ENCODE data around the gene KNL1.
A peak's percentile ranks its signal among the peaks of the same experiment; 100 is the strongest.

The KNL1 gene

DNA sequence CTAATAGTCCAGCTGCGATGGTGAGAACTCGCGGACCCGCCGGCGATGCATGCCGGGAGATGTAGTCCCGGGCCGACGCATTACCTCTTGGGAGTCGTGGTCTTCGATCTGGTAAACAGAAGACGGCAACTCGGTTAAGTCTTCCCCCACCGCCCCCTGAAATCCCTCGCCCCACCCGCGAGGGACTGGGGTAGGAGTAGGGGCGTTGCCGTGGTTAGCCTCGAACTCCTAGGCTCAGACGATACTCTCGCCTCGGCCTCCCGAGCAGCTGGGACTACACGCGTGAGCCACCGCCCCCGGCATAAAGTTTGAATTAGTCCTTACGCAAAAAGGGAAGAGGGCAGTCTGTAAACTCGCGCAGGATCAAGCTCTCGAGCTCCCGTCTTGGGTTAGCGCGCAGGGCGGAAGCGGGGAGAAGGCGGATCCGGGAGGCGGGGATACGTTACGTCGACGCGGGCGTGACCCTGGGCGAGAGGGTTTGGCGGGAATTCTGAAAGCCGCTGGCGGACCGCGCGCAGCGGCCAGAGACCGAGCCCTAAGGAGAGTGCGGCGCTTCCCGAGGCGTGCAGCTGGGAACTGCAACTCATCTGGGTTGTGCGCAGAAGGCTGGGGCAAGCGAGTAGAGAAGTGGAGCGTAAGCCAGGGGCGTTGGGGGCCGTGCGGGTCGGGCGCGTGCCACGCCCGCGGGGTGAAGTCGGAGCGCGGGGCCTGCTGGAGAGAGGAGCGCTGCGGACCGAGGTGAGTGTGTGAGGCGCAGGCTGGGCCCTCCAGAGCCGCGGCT lies 100.8 kb downstream of the KNL1 start, which contains the start of gene RAD51:
TSS of gene RAD51 (plus strand) at position 487 of the 781 bp plus-strand sequence. CDS start 3,585 bp downstream, outside the sequence.
- Histone ChIP-seq H3K4me3 (ENCODE audit: low read length) (peak within 1 kb of the TSS; percentile 69), H2AFZ (ENCODE audit: low read depth, low read length) (peak within 1 kb of the TSS; percentile 87), H3K4me1 (ENCODE audit: insufficient read depth, low read length) (peaks cover 11% of the 10 kb centered on the region), H3K9me3 (ENCODE audit: low read length) (no peaks in the 10 kb centered on the region), H3K27me3 (ENCODE audit: insufficient read depth, low read length) (no peaks in the 10 kb centered on the region), H3K36me3 (ENCODE audit: insufficient read depth, low read length) (peaks cover 9% of the 10 kb centered on the region)

GRCh38 chr15:40695469-40695890 lies 101.4 kb downstream of the KNL1 start:
- no peaks in the 10 kb centered on the region for H3K9me3 ChIP-seq (ENCODE audit: low read length)
- H3K4me3 ChIP-seq (ENCODE audit: low read length), result peak overlapping the region; percentile 69
- peaks cover 11% of the 10 kb centered on the region for H3K4me1 ChIP-seq (ENCODE audit: insufficient read depth, low read length)
- peaks cover 15% of the 10 kb centered on the region for H3K36me3 ChIP-seq (ENCODE audit: insufficient read depth, low read length)
- peak overlapping the region; percentile 87 for H2AFZ ChIP-seq (ENCODE audit: low read depth, low read length)
- no peaks in the 10 kb centered on the region for H3K27me3 ChIP-seq (ENCODE audit: insufficient read depth, low read length)

DNA sequence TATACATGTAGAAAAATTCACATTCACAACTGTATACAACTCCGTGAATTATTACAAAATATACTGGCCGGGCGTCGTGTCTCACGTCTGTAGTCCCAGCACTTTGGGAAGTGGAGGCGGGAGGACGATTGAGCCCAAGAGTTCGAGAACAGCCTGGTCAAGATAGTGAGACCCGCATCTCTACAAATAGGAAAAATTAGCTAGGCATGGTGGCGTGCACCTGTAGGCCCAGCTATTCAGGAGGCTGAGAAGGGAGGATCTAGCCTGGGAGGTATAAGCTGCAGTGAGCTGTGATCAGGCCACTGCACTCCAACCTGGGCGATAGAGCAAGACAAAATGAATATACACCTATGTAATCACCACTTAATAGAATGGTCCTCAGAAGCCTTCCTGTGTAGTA lies 102.2 kb downstream of the KNL1 start:
- Histone ChIP-seq H3K9me3 (ENCODE audit: low read length) (no peaks in the 10 kb centered on the region), H3K4me1 (ENCODE audit: insufficient read depth, low read length) (peaks cover 11% of the 10 kb centered on the region), H2AFZ (ENCODE audit: low read depth, low read length) (no peak overlapping the region), H3K4me3 (ENCODE audit: low read length) (peak overlapping the region; percentile 69), H3K27me3 (ENCODE audit: insufficient read depth, low read length) (no peaks in the 10 kb centered on the region), H3K36me3 (ENCODE audit: insufficient read depth, low read length) (peaks cover 23% of the 10 kb centered on the region)

DNA sequence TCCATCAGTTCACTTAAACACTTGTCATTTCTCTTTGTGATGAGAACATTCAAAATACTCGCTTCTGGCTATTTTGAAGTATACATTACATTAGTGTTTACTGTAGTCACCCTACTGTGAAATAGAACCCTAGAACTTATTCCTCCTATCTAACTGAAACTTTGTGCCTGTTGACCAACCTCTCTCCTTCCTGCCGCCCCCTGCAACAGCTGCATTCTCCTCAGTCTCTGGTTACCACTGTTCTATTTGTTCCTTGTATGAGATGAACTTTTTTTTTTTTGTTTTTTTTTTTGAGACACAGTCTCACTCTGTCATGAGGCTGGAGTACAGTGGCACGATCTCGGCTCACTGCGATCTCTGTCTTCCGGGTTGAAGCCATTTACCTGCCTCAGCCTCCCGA lies 103.9 kb downstream of the KNL1 start:
- Histone ChIP-seq H3K4me3 (ENCODE audit: low read length) (no peak overlapping the region), H3K36me3 (ENCODE audit: insufficient read depth, low read length) (peaks cover 33% of the 10 kb centered on the region), H3K27me3 (ENCODE audit: insufficient read depth, low read length) (no peaks in the 10 kb centered on the region), H2AFZ (ENCODE audit: low read depth, low read length) (no peak overlapping the region), H3K9me3 (ENCODE audit: low read length) (no peaks in the 10 kb centered on the region), H3K4me1 (ENCODE audit: insufficient read depth, low read length) (peaks cover 11% of the 10 kb centered on the region)

DNA sequence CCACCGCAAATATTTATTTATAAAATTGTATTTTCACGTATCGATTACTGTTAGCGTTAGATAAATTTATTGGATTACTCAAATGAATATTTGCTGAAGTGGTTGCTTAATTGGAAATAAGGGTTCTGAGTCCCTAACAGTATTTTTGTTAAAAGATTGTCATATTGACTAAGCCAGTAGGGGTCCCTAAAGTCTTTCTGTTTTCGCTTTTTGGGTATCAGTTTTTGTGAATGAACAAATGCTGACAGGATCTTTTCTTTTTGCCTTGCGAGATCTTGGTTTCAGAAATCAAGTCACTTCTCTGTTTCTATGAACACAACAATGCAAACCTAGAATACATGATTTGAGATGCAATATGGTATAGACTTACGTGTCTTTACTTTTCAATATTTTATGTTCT lies 108.0 kb downstream of the KNL1 start:
- Histone ChIP-seq H3K36me3 (ENCODE audit: insufficient read depth, low read length) (peaks cover 51% of the 10 kb centered on the region), H3K4me1 (ENCODE audit: insufficient read depth, low read length) (no peaks in the 10 kb centered on the region), H3K4me3 (ENCODE audit: low read length) (no peak overlapping the region), H3K27me3 (ENCODE audit: insufficient read depth, low read length) (no peaks in the 10 kb centered on the region), H3K9me3 (ENCODE audit: low read length) (no peaks in the 10 kb centered on the region), H2AFZ (ENCODE audit: low read depth, low read length) (no peak overlapping the region)

- no peak overlapping the region for H3K4me3 ChIP-seq (ENCODE audit: low read length)
- H3K36me3 ChIP-seq (ENCODE audit: insufficient read depth, low read length), result peaks cover 57% of the 10 kb centered on the region
- H3K4me1 ChIP-seq (ENCODE audit: insufficient read depth, low read length), result no peaks in the 10 kb centered on the region
- H3K9me3 ChIP-seq (ENCODE audit: low read length), result no peaks in the 10 kb centered on the region
- no peaks in the 10 kb centered on the region for H3K27me3 ChIP-seq (ENCODE audit: insufficient read depth, low read length)
- H2AFZ ChIP-seq (ENCODE audit: low read depth, low read length), result no peak overlapping the region
These were observed 112.1 kb downstream of the KNL1 start for GRCh38 chr15:40706121-40706520.

Data from neuron (in vitro differentiated cells).